Right forelimb (tissue), 1 donor: ENCODE data around the gene ABCA10.
"Not testable (repeated sequence)": the region's sequence is repeated elsewhere in the genome, so short reads cannot be mapped to it uniquely, and the experiment has no call there.

ENCODE experiments used
- DNase-seq: peaks from one replicate; pipeline ENCODE4 v3.0.0-alpha.2; 2018

ABCA10 gene, protein sequence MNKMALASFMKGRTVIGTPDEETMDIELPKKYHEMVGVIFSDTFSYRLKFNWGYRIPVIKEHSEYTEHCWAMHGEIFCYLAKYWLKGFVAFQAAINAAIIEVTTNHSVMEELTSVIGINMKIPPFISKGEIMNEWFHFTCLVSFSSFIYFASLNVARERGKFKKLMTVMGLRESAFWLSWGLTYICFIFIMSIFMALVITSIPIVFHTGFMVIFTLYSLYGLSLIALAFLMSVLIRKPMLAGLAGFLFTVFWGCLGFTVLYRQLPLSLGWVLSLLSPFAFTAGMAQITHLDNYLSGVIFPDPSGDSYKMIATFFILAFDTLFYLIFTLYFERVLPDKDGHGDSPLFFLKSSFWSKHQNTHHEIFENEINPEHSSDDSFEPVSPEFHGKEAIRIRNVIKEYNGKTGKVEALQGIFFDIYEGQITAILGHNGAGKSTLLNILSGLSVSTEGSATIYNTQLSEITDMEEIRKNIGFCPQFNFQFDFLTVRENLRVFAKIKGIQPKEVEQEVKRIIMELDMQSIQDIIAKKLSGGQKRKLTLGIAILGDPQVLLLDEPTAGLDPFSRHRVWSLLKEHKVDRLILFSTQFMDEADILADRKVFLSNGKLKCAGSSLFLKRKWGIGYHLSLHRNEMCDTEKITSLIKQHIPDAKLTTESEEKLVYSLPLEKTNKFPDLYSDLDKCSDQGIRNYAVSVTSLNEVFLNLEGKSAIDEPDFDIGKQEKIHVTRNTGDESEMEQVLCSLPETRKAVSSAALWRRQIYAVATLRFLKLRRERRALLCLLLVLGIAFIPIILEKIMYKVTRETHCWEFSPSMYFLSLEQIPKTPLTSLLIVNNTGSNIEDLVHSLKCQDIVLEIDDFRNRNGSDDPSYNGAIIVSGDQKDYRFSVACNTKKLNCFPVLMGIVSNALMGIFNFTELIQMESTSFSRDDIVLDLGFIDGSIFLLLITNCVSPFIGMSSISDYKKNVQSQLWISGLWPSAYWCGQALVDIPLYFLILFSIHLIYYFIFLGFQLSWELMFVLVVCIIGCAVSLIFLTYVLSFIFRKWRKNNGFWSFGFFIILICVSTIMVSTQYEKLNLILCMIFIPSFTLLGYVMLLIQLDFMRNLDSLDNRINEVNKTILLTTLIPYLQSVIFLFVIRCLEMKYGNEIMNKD (N-terminal part only)

DNA sequence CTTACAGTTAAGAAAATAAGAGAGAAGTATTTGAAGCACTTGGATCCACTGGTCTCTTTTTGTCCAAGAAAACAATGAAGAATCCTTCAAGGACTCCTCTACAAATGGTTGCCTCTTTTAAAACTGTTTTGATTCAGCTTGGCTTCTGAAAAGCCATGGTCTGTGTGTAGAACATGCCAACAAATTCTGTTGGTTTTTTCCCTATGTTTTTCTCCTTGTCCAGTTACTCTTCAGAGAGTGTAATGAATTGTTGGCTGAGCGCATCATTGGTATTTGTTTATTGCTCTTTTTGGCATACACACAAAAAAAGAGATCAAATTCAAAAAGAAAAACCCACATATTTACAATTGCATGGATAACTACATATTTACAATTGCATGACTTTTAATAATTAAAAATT lies at the start of gene ABCA10:
ABCA10 (minus strand) TSS at position 249 of the 400 bp plus-strand sequence. CDS start 3,466 bp downstream, outside the sequence.
- DNase-seq: no peak

DNA sequence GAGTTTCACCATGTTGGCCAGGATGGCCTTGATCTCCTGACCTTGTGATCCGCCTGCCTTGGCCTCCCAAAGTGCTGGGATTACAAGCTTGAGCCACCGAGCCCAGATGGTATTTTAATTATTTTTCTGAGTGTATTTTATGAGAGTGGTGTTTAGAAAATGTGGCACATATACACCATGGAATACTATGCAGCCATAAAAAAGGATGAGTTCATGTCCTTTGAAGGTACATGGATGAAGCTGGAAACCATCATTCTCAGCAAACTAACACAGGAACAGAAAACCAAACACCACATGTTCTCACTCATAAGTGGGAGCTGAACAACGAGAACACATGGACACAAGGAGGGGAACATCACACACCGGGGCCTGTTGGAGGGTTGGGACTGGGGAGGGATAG lies 47.7 kb upstream of the ABCA10 start:
- DNase-seq: not testable (repeated sequence)

- no peak for DNase-seq
These were observed 47.1 kb upstream of the ABCA10 start for GRCh38 chr17:69275751-69276150.

- DNase-seq: no peak
These were observed 42.4 kb upstream of the ABCA10 start for GRCh38 chr17:69271023-69271422.

GRCh38 chr17:69269131-69269998 lies 40.7 kb upstream of the ABCA10 start:
- DNase-seq: no peak

DNA sequence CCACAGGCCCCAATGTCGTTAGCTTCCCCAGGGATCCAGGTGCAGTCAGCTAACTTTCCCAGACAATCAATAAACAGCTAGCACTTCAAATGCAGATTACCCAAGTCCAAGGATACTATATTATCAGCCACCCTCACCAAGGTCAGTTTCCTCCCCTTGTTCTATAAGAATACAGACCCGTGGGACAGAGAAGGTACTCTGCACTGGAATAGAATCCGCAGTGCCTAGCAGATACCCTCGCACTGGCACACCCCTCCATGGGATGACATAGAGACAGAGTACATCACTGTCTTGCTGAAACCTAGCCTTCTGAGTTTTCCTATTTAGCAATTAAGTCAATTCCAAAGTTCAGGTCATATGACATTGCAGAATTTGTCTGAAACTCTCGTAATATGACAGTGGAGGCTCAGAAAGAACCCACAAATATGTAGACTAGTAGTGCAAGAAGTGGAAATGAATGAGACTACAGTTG lies 40.0 kb upstream of the ABCA10 start:
- DNase-seq: no peak

DNA sequence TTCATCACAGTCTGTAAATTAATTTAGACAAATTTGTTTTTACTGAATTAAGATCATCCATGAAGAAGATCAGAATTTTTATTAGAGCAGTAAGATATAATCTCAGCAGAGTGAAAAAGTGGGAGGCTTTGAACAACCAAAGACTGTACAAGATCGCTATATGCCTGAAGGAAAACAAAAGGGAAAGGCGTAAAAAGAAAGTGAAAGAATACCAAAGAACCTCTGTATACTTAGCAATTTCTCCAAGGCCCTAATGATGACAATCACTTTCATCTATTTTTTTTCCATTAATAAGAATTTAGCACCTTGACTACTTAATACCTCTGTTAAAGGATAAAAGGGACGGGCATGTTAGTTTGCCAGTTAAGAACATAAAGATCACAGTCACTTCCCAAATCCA lies 38.6 kb upstream of the ABCA10 start:
- no peak for DNase-seq

DNA sequence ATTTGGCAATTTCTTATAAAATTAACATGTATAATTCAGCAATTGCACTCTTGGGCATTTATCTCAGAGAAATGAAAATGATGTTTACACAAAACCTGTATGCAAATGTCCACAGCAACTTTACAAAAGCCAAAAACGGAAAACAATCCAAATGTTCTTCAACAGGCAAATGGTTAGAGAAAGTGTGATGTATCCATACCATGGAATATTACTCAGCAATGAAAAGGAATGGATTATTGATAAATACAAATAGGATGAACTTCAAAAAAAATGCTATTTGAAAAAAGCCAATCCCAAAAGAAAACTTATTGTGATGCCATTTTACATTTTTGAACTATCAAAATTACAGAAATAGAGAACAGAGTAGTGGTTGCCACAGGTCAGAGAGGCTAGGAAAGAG lies 37.2 kb upstream of the ABCA10 start:
- DNase-seq: no peak

DNA sequence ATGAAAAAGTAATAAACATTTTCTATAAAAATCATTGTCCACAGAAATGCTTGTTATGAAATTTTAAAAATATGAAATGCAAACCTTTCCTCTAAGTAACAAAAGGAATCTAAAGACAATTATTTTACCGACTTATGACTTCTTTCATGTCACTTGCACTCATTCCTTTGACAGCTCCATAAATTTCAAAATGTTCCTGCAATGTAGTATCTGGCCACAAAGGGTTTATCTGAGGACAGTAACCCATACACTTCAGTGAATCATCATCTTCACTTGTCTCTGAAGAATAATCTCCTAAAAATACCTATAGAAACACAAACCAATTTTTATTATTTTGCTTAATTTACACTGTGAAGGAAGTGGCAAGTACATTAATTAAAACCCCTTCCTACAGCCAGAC lies 25.6 kb upstream of the ABCA10 start:
- DNase-seq: no peak

DNA sequence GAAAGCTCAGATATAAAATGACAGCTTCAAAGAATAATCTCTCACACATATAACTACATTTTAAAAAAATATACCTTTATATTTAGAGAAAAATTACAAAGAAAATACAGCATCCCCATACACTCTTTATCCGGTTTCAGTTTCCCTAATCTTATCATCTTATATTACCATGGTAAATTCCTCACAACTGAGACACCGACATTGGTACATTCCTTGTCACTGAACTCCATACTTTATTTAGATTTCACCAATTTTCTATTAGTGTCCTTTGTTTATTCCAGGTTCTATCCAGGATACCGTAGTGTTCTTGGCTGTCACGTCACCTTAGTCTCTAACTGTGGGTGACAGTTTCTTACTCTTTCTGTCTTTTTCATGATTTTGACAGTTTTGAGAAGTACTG lies 22.0 kb upstream of the ABCA10 start:
- no peak for DNase-seq

DNA sequence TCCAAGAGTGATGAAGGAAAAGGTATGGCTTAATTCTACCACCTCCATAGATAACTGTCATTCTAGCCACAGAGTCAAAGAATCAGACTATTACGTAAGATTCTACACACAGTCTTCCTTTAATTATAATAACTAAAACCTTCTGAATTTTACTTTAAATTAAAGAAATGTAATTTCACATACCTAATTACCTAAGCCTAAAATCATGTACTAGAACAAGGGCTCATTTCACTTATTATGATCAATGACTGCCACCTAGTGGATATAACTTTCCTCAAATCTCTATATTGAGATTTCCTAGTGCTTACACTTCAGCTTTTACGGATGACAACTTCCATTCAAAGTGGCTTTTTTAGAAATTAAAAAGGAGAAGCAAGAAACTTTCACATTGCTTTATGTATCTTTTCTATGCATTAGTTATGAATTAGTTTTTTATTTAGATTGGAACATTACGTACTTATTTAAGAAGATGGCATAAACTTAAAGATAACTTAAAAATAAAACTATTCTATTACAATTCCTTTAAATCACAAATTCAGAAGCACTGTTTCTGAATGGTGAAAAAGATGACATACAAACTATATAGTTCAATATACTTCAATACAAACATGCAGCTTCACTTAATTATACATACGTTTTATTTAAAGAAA lies 18.2 kb upstream of the ABCA10 start:
- no peak for DNase-seq

DNA sequence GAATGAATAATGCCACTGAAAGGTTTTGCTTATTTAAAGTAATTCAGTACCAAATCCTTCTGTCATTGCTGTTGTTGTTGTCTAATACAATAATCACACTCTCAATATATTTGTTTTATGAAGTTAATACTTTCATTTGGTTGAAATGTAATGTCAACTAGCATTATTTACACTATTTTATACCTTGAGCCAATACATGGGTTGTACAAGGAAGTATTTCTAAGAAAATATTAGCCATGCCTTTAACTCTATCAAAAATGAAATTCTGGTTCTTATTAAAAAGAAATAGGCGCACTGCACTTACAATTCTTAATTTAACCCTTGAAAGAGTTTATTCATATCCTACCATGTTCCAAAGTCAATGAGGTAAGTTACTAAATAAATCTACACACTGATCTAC lies 17.6 kb upstream of the ABCA10 start:
- no peak for DNase-seq

DNA sequence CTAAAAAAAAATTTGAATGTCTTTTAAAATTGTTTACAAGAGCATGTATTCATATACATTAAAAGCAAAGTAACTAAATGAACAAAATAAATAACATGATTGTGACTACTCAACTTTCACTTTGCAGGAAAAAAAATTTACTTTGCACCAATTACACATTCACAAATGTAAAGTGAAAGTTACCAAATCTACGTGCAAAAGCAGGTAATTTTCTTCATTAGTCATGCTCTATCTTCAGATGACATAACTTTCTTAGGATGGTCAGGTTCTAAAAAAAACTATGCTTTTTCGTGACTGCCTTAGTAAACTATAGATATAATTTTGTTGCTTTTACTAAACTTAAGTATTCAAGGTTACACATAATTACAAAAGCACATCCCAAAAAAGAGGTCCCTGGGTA lies 17.0 kb upstream of the ABCA10 start:
- no peak for DNase-seq

DNA sequence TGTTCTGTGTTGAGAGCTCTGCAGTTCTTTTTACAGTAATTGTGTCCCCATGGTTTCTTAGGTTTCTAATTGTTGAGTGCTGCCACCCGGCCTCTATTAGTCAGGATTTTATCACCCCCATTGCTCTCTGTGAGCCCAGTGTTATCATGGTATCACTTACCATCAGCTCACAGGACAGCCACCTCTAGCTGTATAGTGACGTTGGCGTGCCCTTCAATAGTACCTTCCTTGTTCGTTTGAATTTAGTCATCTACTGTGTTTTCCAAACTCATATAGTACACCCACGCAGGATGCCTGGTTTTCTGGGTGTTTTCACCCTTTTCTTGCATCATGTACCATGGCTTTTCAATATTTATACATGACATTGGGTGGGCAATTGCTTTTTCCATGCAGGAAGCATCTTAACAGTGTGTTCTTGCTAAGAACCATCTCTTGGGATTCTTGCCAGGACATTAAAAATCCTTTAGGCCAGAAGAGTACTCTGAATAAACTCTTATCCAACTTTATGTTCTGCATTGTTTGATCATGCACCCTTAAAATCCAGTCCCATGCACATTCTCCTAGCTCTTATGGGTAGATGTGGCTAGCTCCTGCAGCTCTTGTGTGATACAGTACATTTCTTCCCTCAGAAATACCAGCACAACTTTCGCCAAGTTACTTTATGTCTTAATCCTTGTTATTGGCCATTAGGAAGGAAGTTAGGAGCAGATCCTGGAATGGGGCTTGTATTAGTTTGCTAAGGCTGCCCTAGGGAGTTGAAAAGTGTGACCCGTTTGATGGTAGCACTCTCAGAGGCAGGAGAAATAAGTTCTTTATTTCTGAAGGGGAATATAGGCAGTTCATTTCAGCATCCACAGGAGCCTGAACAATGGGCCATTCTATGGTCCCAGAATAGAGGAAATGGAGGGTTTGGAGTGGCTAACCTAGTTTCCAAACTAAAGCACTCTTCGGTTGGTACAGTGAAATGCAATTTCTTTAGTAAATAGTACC lies 11.3 kb upstream of the ABCA10 start:
- no peak for DNase-seq

- DNase-seq: no peak
These were observed 8.3 kb upstream of the ABCA10 start for GRCh38 chr17:69236946-69237345.

DNA sequence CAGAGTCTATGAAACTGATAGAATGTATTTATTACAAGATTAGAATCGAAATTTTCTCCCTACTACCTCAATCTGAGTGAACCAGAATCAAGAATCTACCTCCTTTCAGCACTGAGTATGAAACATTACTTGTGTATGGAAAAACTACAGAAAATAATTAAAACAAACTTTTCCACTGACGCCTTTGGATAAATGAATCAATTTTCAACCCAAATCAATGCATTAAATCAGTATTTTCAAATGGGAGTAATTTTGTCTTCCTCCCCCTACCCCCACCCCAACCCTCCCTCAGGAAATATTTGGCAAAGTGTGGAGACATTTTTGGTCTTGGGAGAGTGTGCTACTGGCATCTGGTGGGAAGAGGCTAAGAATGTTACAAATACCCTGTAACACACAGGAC lies 7.8 kb upstream of the ABCA10 start:
- no peak for DNase-seq

GRCh38 chr17:69235338-69236058 lies 6.9 kb upstream of the ABCA10 start:
- peak; percentile 81 for DNase-seq

DNA sequence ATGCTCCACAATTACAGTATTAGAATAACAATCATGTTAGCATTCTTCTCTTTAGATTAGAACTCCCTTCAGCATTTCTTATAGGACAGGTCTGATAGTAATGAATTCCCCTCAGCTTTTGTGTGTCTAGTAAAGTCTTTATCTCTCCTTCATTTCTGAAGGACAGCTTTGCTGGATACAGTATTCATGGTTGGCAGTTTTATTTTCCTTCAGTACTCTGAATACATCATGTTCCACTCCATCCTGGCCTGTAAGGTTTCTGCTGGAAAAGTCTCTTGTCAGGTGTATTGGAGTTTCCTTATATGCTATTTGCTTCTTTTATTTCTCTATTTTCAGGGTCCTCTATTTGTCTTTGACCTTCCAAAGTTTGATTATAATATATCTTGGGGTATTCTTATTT lies 4.0 kb upstream of the ABCA10 start:
- DNase-seq: no peak

DNA sequence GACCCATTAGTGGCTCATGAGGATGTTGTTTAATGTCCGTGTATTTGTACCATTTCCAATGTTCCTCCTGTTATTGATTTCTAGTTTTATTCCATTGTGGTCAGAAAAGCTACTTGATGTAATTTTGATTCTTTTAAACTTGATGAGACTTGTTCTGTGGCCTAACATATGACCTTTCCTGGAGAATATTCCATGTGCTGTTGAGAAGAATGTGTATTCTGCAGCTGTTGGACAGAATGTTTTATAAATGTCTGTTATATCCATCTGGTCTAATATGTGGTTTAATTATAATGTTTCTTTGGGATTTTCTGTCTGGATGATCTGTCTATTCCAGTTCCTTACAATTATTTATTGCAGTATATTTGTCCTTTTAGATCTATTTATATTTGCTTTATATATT lies 2.9 kb upstream of the ABCA10 start:
- no peak for DNase-seq

- no peak for DNase-seq
These were observed 2.3 kb upstream of the ABCA10 start for GRCh38 chr17:69230939-69231338.
